ENCODE data around the gene OR1J4.
A peak's percentile ranks its signal among the peaks of the same experiment; 100 is the strongest.
"Not testable (repeated sequence)": the region's sequence is repeated elsewhere in the genome, so short reads cannot be mapped to it uniquely, and the experiment has no call there.

OR1J4 gene, protein sequence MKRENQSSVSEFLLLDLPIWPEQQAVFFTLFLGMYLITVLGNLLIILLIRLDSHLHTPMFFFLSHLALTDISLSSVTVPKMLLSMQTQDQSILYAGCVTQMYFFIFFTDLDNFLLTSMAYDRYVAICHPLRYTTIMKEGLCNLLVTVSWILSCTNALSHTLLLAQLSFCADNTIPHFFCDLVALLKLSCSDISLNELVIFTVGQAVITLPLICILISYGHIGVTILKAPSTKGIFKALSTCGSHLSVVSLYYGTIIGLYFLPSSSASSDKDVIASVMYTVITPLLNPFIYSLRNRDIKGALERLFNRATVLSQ

DNA sequence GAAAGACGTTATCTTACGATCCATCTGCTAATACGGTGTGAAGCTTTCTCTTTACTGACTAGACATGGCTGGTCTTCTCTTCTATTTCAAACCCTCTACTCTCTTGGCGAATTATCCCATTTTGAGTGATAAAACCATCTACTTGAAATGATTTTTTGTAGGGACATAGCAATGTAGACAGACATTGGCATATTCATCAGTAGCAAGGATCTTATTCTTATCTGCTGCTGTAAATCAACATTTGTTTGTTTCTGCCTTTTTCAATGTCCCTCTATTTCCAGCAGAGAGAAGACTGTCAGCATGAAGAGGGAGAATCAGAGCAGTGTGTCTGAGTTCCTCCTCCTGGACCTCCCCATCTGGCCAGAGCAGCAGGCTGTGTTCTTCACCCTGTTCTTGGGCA lies at the start of gene OR1J4:
Gene OR1J4, plus strand, starts transcription at position 301 of the 400 bp plus-strand sequence. Its CDS starts 0 bp downstream, at position 301.
- no peak for DNase-seq

DNA sequence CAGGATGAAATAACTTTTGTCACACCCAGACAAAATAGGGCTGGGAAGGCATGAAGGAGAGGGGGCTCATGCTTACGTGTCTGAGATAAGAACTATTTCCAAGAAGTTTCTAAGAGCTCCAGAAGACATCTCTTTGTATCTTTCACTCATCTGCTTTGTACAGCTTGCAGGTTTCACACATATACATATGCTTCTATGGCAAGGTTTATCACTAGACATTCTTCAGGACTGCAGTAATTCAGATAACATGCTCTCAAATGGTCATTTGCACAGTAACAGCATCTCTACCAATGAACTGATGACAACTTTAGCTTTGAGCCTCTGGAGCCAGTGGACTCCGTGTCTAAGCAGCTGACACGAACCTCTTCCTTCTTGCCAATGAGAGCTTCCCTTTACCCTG lies 44.4 kb upstream of the OR1J4 start:
- no peak for DNase-seq

DNA sequence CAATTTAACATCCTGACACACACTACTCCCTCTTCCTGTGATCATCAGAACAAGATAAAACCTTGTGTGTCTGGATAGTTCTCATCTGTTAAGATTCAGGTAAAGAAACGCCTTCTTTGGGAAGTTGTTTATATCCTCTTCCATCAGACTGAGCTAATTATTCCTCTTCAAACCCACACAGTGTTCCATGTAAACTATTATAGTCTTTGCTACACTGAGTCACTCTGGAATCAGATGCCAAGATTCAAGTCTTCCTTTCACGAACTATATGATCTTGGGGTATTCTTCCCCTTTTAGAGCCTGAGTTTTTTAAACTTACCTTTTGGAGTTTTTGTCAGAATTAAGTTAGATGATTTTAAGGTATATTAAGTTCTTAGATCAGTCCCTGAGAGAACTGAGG lies 43.2 kb upstream of the OR1J4 start:
- DNase-seq, result no peak

DNA sequence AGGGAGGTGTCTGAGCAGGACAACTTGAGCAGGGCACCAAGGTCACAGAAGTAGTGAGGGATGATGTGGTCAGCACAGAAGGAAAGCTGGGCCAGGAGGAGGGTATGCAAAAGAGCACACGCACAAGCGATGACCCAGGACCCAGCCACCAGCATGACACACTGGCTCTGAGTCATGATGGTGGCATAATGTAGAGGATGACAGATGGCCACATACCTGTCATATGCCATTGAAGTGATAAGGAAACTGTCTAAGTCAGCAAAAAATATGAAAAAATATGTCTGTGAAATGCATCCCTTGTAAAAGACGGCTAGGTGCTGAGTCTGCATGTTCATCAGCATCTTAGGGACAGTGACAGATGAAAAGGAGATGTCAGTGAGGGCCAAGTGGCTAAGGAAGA lies 41.6 kb upstream of the OR1J4 start:
- no peak for DNase-seq

DNA sequence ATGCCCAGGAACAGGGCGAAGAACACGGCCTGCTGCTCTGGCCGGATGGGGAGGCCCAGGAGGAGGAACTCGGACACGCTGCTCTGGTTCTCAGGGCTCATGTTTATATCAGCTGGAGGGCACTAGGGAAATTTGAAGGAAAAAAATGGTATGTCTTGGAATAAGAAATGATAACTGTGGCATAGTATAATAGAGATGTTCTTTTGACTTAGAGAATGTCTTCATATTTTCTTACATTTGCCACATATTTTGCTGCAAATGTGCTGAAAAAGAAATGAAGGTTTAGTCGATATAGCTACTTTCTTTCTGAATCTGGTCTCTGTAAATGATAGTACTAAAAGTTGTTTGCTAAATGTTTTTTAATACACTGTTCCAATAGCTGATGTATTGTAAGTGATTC lies 41.1 kb upstream of the OR1J4 start, which contains the start of gene OR1J1:
Gene OR1J1, minus strand, starts transcription at position 101 of the 400 bp plus-strand sequence. Its CDS starts 0 bp downstream, at position 101.
- no peak for DNase-seq

DNA sequence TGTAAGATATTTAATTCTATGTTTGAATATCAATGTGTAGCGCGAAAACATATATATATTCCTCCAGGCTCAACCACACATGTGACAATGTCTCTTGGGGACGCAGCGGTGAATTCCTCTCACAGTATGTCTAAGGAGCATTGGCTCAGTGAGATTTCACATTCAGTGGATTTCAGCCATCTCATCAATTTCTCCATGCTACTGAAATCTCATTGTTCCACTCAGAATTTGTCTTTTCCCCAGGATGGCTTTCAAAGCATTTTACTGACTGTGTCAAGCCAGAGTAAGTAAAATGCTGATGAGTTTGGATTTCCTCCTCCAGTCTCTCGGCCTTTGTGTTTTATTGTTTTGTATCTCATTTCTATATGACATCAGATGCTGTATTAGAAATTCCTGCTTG lies 39.9 kb upstream of the OR1J4 start:
- no peak for DNase-seq

DNA sequence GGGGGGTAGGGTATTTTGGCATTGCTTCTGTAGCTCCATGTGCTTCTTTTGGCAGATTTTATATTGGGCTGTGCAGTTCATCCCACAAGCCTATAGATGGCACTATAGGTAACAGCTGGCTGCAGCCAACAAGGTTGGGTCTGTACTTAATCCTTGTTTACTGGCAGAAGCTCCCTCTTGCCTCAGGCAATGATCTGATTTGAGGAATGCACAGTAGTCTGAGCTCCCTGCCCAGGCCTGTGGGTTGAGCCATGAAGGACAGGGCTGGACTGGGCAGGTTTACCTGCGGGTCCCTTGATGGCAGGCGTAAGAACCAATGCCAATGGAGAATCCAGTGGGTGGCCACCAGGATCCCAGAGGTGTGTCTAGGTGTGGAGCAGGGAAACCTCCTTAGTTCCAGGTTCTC lies 20.1 kb upstream of the OR1J4 start:
- peak; percentile 3 for DNase-seq

DNA sequence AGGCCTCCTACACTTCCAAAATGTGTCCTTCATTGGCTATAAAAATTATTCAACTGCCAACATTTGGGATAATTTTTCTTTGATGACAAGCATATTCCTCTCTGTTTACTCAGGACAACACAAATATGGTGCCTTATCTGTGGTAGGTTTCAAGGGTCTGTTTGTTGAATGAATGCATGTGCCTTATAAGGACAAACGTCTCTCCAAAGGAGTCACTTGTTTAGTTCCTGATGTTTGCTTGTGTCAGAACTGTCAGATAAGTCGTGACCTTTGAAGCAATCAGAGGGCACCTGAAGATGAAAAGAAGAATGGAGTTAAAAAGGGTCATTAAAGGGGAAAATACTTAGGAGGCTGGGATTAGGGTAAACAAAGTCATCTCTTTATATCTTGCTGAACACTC lies 12.0 kb upstream of the OR1J4 start:
- no peak for DNase-seq

DNA sequence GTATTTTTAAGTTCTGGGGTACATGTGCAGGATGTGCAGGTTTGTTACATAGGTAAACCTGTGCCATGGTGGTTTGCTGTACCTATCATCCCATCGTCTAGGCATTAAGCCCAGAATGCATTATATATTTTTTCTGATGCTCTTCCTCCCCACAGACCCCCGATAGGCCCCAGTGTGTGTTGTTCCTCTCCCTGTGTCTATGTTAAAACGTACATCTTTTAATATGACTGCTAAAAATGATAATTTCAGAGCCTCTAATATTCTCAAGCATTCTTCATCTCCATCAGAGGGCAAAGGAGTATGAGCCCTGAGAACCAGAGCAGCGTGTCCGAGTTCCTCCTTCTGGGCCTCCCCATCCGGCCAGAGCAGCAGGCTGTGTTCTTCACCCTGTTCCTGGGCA lies 8.4 kb upstream of the OR1J4 start, which contains the start of gene OR1J2:
Gene OR1J2, plus strand, starts transcription at position 301 of the 400 bp plus-strand sequence. Its CDS starts 0 bp downstream, at position 301.
- DNase-seq, result no peak

DNA sequence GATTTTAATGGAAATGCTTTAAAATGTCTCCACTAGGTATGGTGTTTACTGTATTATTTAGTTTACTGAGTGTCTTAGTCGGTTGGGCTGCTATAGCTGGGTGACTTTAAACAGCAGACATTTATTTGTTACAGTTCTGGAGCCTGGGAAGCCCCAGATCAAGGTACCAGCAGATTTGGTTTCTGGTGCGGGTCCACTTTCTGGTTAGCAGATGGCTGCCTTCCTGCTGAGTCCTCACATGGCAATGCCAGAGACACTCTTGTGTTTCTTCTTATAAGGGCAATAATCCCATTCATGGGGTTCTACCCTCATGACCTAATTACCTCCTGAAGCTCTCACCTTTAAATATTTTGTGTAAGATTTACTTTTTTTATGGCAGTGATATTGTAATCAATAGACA lies 715 bp upstream of the OR1J4 start:
- no peak for DNase-seq

DNA sequence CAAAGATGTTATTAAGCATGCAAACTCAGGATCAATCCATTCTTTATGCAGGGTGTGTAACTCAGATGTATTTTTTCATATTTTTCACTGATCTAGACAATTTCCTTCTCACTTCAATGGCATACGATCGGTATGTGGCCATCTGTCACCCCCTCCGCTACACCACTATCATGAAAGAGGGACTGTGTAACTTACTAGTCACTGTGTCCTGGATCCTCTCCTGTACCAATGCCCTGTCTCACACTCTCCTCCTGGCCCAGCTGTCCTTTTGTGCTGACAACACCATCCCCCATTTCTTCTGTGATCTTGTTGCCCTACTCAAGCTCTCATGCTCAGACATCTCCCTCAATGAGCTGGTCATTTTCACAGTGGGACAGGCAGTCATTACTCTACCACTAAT lies 435 bp downstream of the OR1J4 start:
- DNase-seq, result no peak

DNA sequence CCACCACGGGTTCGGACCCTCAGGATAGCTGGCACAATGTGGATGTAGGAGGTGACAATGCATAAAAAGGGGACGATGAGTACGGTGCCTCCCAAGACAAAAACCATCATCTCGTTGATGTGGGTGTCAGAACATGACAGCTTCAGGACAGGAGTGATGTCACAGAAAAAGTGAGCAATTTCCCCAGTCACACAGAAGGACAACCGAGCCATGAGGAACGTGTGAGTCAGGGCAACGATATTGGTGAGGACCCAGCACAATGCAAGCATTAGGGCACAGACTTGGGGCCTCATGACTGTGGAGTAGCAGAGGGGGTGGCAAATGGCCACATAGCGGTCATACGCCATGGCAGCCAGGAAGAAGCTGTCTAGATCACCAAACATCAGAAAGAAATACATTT lies 7.7 kb downstream of the OR1J4 start:
- DNase-seq, result no peak

DNA sequence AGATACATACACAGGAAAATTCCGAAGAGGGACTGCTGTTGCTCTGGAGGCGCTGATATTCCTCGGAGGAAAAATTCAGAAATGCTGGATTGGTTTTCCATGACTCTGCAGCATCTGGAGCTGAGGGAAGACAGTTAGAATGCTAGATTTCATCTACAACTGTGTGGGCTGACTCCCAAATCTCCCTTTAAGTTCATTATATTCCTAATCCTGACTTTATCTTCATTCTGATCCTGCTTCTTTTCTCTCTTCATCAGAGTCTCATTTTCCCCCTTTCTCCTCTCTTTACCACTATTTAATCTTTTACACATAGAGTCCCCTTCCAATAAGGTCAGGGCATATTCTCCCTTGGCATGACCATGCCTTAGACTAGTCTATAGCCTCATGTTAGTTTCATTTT lies 8.3 kb downstream of the OR1J4 start, which contains the start of gene OR1N1:
Gene OR1N1, minus strand, starts transcription at position 101 of the 400 bp plus-strand sequence. Its CDS starts 0 bp downstream, at position 101.
- no peak for DNase-seq

DNA sequence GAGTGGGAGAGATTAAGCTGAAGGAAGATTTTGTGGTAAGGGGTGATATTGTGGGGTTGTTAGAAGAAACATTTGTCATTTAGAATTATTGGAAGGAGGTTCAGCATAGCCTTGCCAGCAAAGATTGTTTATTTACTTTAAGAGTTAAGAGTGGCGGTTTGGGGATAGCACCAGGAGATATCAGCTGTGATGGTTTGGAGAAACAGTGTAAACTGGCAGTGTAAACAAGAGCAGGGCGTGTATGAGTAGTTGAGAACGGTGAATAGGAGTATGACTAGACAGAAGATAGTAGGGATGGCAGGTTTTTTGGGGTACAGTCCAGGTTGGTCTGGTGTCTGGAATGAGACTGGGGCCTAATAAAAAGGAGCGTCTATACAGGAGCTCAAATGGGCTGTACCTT lies 12.2 kb downstream of the OR1J4 start:
- not testable (repeated sequence) for DNase-seq

DNA sequence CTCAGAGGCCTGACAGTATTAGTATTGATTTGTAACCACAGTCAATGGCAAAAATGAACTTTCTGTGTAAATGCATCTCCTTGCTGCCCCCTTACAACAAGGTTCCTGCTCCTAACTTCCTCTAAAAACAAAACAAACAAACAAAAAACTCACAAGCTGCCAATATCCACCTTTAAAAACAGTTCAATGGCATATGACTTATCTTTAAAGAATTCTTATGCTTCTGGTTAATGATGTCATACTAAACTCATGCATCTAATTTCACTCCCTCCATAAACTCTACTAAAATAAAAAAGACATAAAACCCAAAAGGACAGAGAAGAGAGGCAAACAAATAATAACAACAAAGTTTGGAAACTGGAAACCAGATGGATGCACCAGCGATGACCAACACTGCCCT lies 17.2 kb downstream of the OR1J4 start:
- no peak for DNase-seq

DNA sequence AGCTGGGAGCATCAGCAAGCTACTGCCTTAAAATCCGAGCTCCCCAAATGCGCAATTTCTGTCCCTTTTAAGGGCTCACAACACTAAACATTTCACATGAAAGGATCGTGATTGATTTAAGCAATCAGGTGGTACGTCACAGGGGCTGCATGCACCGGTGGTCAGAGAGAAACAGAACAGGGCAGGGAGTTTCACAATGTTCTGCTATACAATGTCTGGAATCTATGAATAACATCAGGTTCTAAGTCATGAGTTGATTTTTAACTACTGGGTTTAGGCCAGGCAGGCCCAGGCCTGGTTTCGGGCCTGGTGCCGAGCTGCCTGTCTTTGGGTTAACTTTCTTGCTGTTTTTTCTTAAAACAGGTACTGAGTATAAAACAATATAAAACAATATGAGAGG lies 18.1 kb downstream of the OR1J4 start:
- DNase-seq, result not testable (repeated sequence)

DNA sequence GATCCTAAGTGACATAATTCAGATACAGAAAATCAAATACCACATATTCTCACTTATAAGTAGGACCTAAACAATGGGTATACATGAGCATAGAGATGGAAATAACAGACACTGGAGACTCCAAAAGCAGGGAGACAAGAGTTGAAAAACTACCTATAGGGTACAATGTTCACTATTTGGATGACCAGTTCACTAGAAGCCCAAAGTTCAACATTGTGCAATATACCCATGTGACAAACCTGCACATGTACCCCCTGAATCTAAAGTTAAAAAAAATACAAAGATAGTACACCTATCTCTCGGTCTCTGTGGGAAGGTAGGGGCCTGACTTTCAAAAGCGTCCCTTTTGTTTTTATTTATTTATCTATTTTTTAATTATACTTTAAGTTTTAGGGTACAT lies 19.8 kb downstream of the OR1J4 start:
- no peak for DNase-seq

DNA sequence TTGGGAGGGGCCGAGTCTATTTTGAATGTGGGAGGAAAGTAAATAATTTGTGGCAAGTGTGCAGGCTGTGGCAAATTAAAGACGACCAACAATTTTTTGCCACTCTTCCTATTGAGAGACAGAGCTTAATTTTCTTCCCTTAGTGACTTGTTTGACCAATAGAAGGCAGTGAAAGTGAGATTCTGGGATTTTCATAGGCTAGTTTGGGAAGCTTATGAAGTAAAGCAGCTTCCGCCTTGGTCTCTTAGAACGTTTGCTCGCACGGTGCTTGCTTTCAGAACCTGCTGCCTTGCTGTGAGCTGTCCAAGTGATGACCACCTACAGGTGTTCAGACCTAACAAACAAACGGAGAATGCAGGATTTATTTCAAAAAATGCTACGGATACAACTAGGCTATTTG lies 27.3 kb downstream of the OR1J4 start:
- no peak for DNase-seq

DNA sequence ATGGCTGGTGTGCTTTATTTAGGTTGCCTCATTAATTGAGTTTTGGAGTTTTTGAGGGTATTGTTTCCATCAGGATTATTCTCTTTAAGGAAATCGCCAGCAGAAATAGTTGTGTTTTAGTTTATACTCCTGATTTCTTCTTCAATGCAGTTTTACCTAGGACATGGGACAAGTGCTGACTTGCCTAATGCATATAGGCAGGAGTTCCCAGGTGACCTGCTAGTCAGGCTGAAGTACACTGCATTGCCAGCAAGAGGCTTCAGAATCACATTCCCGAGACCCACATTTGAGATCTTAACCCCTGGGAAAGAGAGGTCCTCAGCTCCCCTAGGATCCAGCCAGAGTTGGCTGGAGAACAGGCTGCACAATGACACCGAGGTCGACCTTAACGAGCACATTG lies 32.4 kb downstream of the OR1J4 start:
- no peak for DNase-seq

DNA sequence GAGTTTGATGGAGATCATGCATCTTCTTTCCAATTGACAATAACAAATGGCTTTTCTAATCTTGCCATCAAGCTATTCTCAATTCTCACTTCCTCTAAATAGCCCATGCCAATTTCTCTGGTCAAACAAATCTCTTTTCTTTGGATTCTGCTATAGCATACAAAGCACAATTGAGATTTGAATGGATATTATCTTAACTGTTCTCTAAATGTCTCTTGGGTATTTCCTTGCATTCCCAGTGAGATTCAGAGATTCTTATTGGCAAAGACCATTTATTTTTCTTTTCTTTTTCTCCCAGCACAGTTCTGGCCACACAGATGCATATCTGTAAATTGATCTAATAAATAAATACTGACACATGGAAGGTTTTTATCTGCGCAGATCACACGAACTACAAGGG lies 33.9 kb downstream of the OR1J4 start, which contains the start of gene OR1N2:
Gene OR1N2, plus strand, starts transcription at position 301 of the 400 bp plus-strand sequence. CDS start 100 bp downstream, outside the sequence.
- no peak for DNase-seq

DNA sequence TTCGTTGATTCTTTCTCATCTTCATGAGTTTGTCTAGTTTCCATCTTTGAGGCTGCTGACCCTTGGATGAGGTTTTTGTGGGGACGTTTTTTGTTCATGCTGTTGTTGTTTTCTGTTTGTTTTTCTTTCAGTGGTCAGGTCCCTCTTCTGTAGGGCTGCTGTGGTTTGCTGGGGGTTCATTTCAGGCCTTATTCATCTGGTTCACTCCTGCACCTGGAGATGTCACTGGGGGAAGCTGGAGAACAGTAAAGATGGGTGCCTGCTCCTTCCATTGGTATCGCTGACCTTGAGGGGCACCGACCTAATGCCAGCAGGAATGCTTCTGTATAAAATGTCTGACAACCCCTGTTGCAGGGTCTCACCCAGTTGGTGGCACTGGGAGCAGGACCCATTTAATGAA lies 42.5 kb downstream of the OR1J4 start:
- no peak for DNase-seq

DNA sequence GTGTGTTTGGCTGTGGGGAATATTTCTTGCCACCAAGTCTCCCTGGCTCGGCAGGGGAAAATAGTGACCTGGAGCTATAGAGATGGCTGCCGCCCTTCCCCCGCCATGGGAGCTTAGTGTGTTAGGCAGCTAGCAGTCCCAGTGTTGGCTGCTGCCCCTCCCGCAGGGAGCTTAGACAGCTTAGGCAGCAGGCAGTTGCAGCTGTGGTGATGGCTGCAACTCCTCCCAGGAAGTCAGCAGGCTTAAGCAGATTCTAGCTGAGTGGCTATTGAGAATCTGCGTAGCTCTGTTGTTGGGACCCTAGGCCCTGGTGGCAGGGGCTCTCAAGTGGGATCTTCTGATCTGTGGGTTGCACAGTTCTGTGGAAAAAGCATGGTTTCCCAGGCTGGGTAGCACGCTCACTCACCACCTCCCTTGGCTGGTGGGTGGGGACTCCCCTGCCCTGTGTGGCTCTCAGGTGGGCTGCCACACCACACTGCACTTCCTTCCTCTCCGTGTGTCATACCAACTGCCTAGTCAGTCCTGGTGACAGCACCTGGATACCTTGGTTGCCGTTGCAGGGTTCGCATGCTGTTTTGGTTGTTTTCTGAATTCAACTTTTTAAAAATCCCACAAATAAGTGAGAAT lies 43.3 kb downstream of the OR1J4 start:
- DNase-seq, result no peak

DNA sequence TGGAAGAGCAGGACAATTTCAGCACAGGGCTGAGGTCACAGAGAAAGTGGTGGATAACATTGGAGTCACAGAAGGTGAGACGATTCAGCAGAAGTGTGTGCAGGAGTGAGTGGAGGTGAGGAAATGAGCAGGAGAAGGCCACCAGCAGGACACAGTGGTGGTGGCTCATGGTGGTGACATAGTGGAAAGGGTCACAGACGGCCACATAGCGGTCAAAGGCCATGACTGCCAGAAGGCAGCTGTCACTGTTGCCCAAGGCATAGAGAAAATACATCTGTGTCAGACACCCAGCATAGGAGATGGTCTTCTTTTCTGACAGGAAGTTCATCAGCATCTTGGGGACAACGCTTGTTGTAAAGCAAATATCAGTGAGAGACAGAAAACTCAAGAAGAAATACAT lies 49.0 kb downstream of the OR1J4 start:
- DNase-seq, result no peak

Measured in GDM1 (cell line).